RCC 7860 (cell line): ENCODE results near the gene OTUD5.

Experiments used
- DNase-seq: peaks from one replicate; pipeline ENCODE4 v3.0.0-alpha.2; 2015; ENCODE audit warnings: low spot score
- FAIRE-seq: peaks from 2 replicates; lab custom pipeline; 2012; peaks lifted over from hg19 to GRCh38; lab: Jason Lieb, UNC

OTUD5 gene

DNA sequence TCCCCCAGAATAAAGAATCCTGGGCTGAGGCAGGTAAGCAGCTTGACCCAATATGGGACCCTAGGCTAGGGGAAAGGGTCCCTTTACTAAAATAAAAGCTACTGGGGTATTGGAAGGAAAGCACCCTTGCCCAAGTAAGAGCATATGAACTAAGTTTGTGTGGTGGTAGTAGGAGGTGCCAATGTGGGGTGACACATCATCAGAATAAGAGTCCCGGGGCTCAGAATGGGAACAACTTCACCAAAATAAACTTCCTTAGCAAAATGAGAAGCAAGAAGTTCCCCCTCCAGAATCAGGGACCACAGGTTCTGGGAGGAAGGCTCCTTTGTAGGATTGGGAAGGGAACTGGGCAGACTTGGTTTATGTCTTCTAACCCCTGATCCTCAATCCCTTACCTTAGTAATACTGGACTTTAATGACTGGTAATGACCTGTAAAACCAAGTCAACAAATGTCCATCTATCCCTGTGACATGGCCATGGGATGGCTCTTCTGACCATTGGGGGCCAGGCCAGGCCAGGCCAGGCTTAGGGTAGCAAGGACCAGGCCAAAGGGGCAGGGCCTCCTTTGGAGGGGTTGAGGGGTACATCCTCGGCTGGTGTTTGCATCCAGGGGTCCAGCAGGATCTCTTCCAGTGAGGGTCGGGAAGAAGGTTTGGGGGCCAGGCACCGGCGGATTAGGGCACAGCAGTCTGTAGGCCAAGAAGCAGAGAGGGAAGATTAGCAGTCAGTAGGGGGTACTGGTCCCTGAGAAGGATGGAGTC, 43.6 kb downstream of the OTUD5 start:
- FAIRE-seq (no peak), DNase-seq (no peak)

DNA sequence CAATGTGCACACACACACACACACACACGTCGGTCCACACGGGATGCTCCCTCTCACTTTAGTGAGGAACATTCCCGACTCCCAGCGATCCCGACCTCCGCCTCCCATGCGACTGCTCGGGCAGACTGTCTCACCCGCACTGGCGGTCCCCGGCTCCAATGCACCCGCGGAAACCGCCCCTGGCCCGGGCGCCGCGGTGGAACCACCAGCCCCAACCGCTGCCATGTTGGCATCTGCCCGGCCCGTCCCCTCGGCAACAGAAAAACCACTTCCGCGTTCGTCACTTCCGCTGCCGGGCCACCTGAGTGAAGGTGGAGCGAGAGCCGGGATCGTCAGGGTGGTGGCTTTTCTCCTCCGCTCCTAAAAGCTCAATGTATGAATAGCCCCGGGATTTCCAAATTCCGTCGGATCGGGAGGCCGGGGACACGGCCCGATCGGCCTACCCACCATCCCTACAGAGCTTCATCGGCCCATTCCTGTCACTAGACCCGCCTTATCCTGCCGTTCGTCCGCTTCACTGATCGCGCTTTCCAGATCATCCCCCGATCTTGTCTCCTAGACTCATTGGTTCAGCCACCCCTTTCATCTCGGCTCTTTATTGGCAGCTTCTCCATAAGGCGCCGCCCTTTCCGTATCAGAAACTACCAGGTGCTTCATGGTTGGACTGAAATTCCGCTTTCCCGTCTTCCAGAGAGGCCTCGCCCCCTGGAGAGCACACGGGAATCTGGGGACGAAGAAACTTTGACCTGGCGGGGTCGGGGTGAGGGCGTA, 45.8 kb downstream of the OTUD5 start, which contains the start of gene SLC35A2:
SLC35A2 (minus strand) TSS at position 235 of the 771 bp plus-strand sequence; CDS start at position 225, 10 bp downstream.
- DNase-seq (peak; percentile 71), FAIRE-seq (peak; percentile 84)

- no peak for DNase-seq
- no peak for FAIRE-seq
These were observed 46.4 kb downstream of the OTUD5 start for GRCh38 chrX:48910926-48911411.

DNA sequence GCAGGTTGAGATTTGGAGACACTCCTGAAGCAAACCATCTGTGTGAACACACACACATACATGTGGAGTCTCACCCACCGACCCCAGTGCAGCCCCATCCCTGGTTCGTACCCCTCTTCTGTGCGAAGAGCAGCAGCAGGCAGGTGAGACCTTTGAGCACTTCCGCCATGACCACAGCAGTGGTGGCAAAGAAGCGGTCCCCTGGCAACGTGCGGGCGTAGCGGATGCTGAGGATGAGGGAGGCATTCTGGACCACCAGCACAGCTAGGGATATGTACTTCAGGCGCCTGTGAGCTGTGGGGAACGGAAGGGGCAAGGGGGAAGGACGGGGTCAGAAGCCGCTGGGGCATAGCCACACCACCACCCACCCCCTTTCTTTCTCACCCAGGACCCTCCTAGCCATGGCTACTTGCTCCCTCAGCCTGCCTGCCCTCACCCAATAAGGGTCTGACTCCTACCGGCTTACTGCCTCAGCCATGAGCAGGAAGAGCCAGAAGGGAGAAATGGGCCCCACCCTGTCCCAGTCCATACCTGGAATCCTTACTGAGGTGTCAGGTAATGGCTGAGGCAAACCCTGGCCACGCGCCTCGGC, 47.6 kb downstream of the OTUD5 start:
- DNase-seq (no peak), FAIRE-seq (no peak)

GRCh38 chrX:48908600-48908999, 48.8 kb downstream of the OTUD5 start:
- FAIRE-seq (no peak), DNase-seq (no peak)

DNA sequence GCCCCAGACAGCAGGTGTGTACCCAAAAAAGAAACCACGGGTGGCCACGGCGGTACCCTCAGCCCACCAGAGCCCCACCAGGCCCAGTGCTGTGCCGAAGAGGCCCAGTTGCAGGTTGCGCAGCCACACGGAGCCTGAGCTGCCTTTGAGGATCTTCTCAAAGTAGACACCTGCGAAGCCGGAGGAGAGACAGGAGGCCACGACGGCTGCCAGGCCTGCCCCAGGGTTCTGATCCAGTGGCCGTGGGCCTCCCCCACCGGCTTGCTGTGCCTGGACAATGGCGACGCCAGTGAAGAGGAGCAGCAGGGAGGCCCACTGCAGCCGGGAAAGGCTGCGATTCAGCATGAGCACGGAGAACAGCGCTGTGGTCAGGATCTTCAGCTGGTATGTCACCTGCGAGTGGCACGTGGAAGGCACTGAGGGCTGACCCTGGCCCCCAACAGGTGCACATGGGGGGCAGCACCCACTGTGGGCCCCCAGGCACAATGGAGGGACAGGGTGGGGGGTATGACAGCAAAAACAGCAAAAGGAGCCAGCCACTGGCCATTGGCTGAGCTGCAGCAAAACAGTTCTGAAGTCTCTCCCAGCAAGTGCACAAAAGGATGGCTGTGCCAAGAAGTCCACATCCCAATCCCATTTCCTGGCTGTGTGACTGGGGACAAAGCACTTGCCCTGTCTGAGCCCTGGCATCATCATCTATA, 52.2 kb downstream of the OTUD5 start:
- no peak for DNase-seq
- FAIRE-seq: no peak

GRCh38 chrX:48904626-48905025, 52.8 kb downstream of the OTUD5 start:
- no peak for FAIRE-seq
- no peak for DNase-seq

- DNase-seq (no peak), FAIRE-seq (no peak)
These were observed 53.2 kb downstream of the OTUD5 start for GRCh38 chrX:48904180-48904579.

DNA sequence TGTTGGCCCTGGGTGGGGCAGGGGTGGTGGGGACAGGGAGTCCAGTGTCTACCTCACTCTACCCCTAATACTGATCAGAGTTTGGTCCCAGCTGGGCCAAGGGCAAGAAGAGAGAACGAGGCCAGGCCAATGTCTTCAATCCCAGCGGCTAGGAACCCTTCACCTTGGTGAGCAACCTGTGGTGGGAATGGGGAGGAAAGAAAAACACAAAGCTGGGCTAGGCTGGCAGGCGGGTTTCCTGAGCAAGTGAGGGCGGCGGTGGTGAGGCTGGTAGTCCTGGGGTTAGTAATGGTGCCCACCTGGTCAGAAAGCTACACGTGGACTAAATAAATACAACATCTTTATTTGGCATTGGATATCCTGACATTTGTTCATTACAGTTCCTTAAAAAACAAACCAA, 54.1 kb downstream of the OTUD5 start:
- FAIRE-seq (no peak), DNase-seq (no peak)

DNA sequence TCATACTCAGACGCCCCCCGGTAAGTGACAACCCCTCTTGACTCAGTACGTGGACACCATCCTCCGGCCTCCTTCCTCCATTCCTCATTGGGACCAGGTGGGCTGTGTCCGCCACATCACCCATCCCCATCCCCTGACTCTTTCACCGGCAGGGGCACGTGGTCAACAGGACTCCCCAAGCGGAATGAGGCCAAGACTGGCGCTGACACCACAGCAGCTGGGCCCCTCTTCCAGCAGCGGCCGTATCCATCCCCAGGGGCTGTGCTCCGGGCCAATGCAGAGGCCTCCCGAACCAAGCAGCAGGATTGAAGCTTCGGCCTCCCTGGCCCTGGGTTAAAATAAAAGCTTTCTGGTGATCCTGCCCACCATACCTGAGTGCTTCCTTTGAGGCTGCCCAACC, 54.6 kb downstream of the OTUD5 start:
- FAIRE-seq: no peak
- no peak for DNase-seq

DNA sequence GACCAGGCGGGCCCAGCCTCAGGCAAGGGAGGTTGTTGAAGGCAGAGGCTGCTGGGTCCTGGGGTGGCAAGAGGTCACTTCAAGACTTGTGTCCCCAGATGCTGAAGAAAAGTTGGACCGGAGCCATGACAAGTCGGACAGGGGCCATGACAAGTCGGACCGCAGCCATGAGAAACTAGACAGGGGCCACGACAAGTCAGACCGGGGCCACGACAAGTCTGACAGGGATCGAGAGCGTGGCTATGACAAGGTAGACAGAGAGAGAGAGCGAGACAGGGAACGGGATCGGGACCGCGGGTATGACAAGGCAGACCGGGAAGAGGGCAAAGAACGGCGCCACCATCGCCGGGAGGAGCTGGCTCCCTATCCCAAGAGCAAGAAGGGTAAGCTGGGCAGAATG, 55.3 kb downstream of the OTUD5 start:
- FAIRE-seq (no peak), DNase-seq (no peak)

DNA sequence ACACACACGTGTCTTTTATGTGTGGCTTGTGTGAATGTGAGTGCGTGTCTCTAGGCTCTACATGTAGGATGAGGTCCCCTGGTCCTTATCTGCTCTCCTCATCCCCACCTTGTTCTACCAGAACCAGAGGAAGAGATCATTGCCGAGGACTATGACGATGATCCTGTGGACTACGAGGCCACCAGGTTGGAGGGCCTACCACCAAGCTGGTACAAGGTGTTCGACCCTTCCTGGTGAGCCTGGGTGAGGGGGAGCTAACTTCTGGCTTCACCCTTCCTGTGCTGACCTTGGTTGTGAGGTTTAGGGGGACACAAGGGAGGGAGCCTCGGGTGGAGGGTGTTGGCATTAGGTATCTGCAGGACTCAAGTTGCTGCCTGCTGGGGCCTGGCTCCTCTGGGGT, 56.3 kb downstream of the OTUD5 start:
- FAIRE-seq (no peak), DNase-seq (no peak)

- no peak for FAIRE-seq
- DNase-seq: no peak
These were observed 58.4 kb downstream of the OTUD5 start for GRCh38 chrX:48899078-48899410.

GRCh38 chrX:48897625-48898306, 59.6 kb downstream of the OTUD5 start, which contains the start of the genes PQBP1 and TIMM17B:
PQBP1 (plus strand) TSS chrX:48897930; CDS start chrX:48898510, 580 bp downstream.
TIMM17B (minus strand) TSS chrX:48897768; CDS start chrX:48897749, 19 bp downstream.
- FAIRE-seq: peak; percentile 93
- peak; percentile 90 for DNase-seq

- DNase-seq (peak; percentile 60), FAIRE-seq (peak; percentile 48)
These were observed 60.2 kb downstream of the OTUD5 start for GRCh38 chrX:48897157-48897624.

DNA sequence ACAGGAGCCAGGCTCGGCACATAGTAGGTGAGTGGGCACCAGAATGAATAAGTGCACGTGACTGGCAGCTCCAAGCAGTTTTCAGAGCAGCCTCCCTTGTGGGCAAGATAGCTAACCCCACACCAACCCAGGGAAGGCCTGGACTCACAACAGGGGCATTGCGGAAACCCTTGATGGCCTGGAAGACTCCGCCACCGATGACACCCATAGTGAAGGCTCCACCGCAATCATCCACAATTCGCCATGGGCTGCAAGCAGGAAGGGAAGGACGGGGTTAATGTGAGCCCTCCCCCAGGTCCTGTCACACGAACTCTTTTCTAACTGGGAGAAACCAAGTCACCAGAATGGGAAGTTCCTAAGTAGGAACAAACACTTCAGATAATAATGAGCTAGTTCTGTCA, 60.8 kb downstream of the OTUD5 start:
- DNase-seq: no peak
- no peak for FAIRE-seq

GRCh38 chrX:48894891-48895290, 62.5 kb downstream of the OTUD5 start:
- FAIRE-seq (no peak), DNase-seq (no peak)

DNA sequence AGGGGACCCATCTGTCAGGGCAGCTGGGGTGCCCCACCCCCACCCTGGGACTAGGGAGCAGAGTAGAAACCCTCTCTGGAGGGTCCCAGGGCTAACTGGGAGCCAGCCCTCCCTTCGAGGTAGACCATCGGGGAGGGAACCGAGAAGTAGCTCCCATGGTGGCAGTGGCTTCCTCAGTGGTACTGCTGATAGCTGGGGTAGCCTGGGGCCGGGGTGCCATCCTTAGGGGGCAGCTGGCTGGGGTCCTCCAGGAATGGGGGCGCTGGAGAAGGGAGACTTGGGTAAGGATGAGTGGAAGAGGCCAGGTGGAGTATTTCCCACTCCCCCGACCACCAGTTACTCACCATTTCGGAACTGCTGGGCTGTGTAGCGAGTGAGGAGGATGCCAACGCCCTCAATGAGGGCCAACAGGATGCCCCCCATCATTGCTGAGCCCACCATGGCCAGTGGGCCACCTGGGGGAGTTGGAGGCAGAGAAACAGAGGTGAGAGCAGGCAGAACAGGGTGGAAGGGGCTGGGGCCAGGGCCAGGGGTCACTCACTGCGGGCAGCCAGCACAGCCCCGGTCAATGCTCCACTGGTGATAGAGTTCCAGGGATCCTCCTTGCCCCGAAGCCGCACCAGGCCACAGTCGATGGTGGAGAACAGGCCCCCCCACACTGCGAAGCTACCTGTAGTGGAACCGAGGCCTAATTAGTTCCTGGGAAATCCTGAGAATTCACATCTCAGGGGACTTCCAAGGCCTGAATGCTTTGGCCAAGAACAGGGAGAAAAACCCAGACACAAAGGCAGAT, 63.7 kb downstream of the OTUD5 start:
- FAIRE-seq (no peak), DNase-seq (no peak)

- DNase-seq (no peak), FAIRE-seq (no peak)
These were observed 64.5 kb downstream of the OTUD5 start for GRCh38 chrX:48892896-48893295.
